Mucosa of stomach (tissue), 1 donor: ENCODE measurements around the gene CCM2.

Experiments
- H3K27me3 ChIP-seq: one replicate; pipeline ENCODE4 v1.7.0; 2013; ENCODE audit warnings: mild to moderate bottlenecking, low read length; ENCODE audit not compliant: control insufficient read depth, insufficient read depth
- H3K36me3 ChIP-seq: one replicate; pipeline ENCODE4 v1.7.0; 2013; ENCODE audit warnings: low read length; ENCODE audit not compliant: control insufficient read depth, insufficient read depth
- H3K4me1 ChIP-seq: one replicate; pipeline ENCODE4 v1.7.0; 2013; ENCODE audit warnings: mild to moderate bottlenecking, low read length; ENCODE audit not compliant: control insufficient read depth, insufficient read depth
- H3K4me3 ChIP-seq: one replicate; pipeline ENCODE4 v1.7.0; 2013; ENCODE audit warnings: low read length
- H3K9ac ChIP-seq: one replicate; pipeline ENCODE4 v1.7.0; 2013; ENCODE audit warnings: mild to moderate bottlenecking, low read length, moderate library complexity
- H3K9me3 ChIP-seq: one replicate; pipeline ENCODE4 v1.7.0; 2013; ENCODE audit warnings: mild to moderate bottlenecking, low read length, moderate library complexity; ENCODE audit not compliant: control insufficient read depth
- donor health status: Pancreatic carcinoma.

CCM2 gene

DNA sequence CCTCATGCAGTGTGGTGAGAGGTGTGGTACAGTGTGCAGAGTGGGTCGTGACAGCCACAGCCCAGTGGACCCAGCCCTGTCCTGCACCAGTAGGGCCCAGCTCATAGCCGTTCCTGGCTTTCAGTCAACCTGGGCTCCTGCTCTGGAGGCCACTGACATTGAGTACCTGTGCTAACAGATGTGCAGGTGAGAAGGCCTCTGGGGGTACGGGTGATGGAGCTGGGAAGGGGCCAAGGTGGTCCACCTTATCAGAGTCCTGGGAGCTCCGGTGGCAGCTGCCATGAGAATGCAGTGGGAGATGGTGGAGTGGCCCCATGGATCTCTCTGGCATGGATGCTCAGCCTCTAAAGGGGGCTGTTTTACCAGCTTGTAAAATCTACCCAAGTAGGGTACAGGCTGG lies 117.6 kb downstream of the CCM2 start:
- Histone ChIP-seq H3K9ac (no peak overlapping the region), H3K36me3 (no peaks in the 10 kb centered on the region), H3K4me3 (no peak overlapping the region), H3K27me3 (no peaks in the 10 kb centered on the region), H3K4me1 (no peaks in the 10 kb centered on the region), H3K9me3 (no peaks in the 10 kb centered on the region)

DNA sequence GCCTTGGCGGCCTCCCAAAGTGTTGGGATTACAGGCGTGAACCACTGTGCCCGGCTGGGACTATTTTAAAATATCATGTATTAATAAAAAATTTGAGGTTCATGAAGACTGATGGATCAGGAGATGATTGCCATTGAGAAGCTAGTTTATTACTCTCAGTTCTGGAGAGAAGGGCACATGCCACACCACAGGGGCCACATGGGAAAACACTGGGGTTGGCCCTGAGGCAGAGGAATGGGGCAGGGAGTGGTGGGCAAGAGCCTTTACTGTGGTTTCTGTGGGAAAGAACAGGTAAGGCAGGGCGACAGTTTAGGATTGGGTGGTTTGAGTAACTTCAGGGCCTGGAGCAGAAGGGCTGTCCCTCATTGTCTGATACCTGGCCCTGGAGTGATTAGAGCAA lies 118.3 kb downstream of the CCM2 start:
- no peaks in the 10 kb centered on the region for H3K36me3 ChIP-seq
- no peaks in the 10 kb centered on the region for H3K9me3 ChIP-seq
- no peaks in the 10 kb centered on the region for H3K4me1 ChIP-seq
- no peak overlapping the region for H3K9ac ChIP-seq
- no peaks in the 10 kb centered on the region for H3K27me3 ChIP-seq
- H3K4me3 ChIP-seq, result no peak overlapping the region

- Histone ChIP-seq H3K9me3 (no peaks in the 10 kb centered on the region), H3K4me1 (no peaks in the 10 kb centered on the region)
Observed at GRCh38 chr7:45118889-45119331, 118.9 kb downstream of the CCM2 start.

GRCh38 chr7:45119550-45119949 lies 119.5 kb downstream of the CCM2 start:
- H3K36me3 ChIP-seq, result no peaks in the 10 kb centered on the region
- no peak overlapping the region for H3K4me3 ChIP-seq
- H3K9ac ChIP-seq, result no peak overlapping the region
- no peaks in the 10 kb centered on the region for H3K27me3 ChIP-seq
- no peaks in the 10 kb centered on the region for H3K4me1 ChIP-seq
- no peaks in the 10 kb centered on the region for H3K9me3 ChIP-seq

More at GRCh38 chr7:45118889-45119331, 118.9 kb downstream of the CCM2 start:
- Histone ChIP-seq H3K36me3 (no peaks in the 10 kb centered on the region), H3K9ac (no peak overlapping the region), H3K27me3 (no peaks in the 10 kb centered on the region), H3K4me3 (no peak overlapping the region)

GRCh38 chr7:45122975-45123860 lies 123.2 kb downstream of the CCM2 start:
- no peaks in the 10 kb centered on the region for H3K27me3 ChIP-seq
- no peak overlapping the region for H3K9ac ChIP-seq
- H3K4me3 ChIP-seq, result no peak overlapping the region
- H3K36me3 ChIP-seq, result no peaks in the 10 kb centered on the region
- H3K9me3 ChIP-seq, result no peaks in the 10 kb centered on the region
- H3K4me1 ChIP-seq, result no peaks in the 10 kb centered on the region

GRCh38 chr7:45123913-45124710 lies 124.1 kb downstream of the CCM2 start:
- Histone ChIP-seq H3K36me3 (no peaks in the 10 kb centered on the region), H3K4me3 (no peak overlapping the region), H3K9ac (no peak overlapping the region), H3K4me1 (no peaks in the 10 kb centered on the region), H3K9me3 (no peaks in the 10 kb centered on the region), H3K27me3 (no peaks in the 10 kb centered on the region)

GRCh38 chr7:45125193-45125904 lies 125.3 kb downstream of the CCM2 start:
- Histone ChIP-seq H3K4me3 (no peak overlapping the region), H3K36me3 (no peaks in the 10 kb centered on the region), H3K9me3 (no peaks in the 10 kb centered on the region), H3K9ac (no peak overlapping the region), H3K4me1 (no peaks in the 10 kb centered on the region), H3K27me3 (no peaks in the 10 kb centered on the region)
